K562 (cell line): ENCODE data around the gene IQCC. TPM values are rescaled to one million over a fixed set of nuclear protein-coding genes. Genes with fewer than 3 reads are reported as not detected.

Source experiments
- ATF1 ChIP-seq, 2 experiments: fragments of 450-650 bp in 1 of 2; IDR thresholded peaks; 2 replicates each; pipeline ENCODE4 v1.6.1; 2016; ENCODE audit warnings: missing compliant biosample characterization in 1 of 2, missing genetic modification characterization in 1 of 2
- BCL6 ChIP-seq: fragments of 250-450 bp; sonication (Bioruptor Pico); IDR thresholded peaks from 2 replicates; pipeline ENCODE4 v1.4.0; 2020
- DPF2 ChIP-seq: fragments of 450-650 bp; IDR thresholded peaks from 2 replicates; pipeline ENCODE4 v1.6.1; 2016
- GABPA ChIP-seq: fragments of 200-800 bp; sonication (Bioruptor generic); conservative IDR thresholded peaks from 2 replicates; pipeline ENCODE4 v1.6.1; 2016; ENCODE audit warnings: low read depth, missing genetic modification characterization, missing compliant biosample characterization
- GATAD2B ChIP-seq: fragments of 450-650 bp; IDR thresholded peaks from 2 replicates; pipeline ENCODE4 v1.6.1; 2017; ENCODE audit warnings: mild to moderate bottlenecking, borderline replicate concordance
- HIVEP1 ChIP-seq: fragments of 250-450 bp; sonication (Bioruptor Pico); IDR thresholded peaks from 2 replicates; pipeline ENCODE4 v1.4.0; 2020; ENCODE audit warnings: mild to moderate bottlenecking
- MCM2 ChIP-seq: fragments of 450-650 bp; IDR thresholded peaks from 2 replicates; pipeline ENCODE4 v1.6.1; 2017; ENCODE audit warnings: low read depth, mild to moderate bottlenecking
- NFIX ChIP-seq: fragments of 250-450 bp; sonication (Bioruptor Pico); IDR thresholded peaks from 2 replicates; pipeline ENCODE4 v1.4.0; 2020; ENCODE audit warnings: low read depth, mild to moderate bottlenecking, moderate library complexity
- NFXL1 ChIP-seq: fragments of 450-650 bp; formaldehyde crosslinking; IDR thresholded peaks from 2 replicates; pipeline ENCODE4 v1.4.0; 2021; ENCODE audit warnings: mild to moderate bottlenecking
- NUFIP1 ChIP-seq: fragments of 450-650 bp; IDR thresholded peaks from 2 replicates; pipeline ENCODE4 v1.6.1; 2018; ENCODE audit not compliant: partially characterized antibody
- POLR2AphosphoS2 ChIP-seq: IDR thresholded peaks from 2 replicates; pipeline ENCODE4 v1.6.1; 2012; ENCODE audit warnings: low read length, improper control_type of control experiment
- RAD51 ChIP-seq: fragments of 450-650 bp; IDR thresholded peaks from 2 replicates; pipeline ENCODE4 v1.7.1; 2016; ENCODE audit warnings: low read depth, mild to moderate bottlenecking, borderline replicate concordance
- RBBP5 ChIP-seq: fragments of 200-600 bp; sonication (generic); IDR thresholded peaks from 2 replicates; pipeline ENCODE4 v1.6.1; 2012; ENCODE audit warnings: borderline replicate concordance, mild to moderate bottlenecking, low read length, control low read depth, inconsistent platforms; ENCODE audit not compliant: insufficient read depth, poor library complexity, severe bottlenecking
- RBFOX2 ChIP-seq: fragments of 200-400 bp; formaldehyde crosslinking; IDR thresholded peaks from 2 replicates; pipeline ENCODE4 v1.6.1; 2017; ENCODE audit warnings: low read depth, mild to moderate bottlenecking, low read length, moderate library complexity
- SREBF2 ChIP-seq: sonication (generic); formaldehyde crosslinking; IDR thresholded peaks from 2 replicates; pipeline ENCODE4 v1.4.0; 2020; ENCODE audit warnings: mild to moderate bottlenecking, missing genetic modification reagents
- ZNF79 ChIP-seq: fragments of 250-450 bp; sonication (Bioruptor Pico); IDR thresholded peaks from 2 replicates; pipeline ENCODE4 v1.4.0; 2020; ENCODE audit warnings: low read depth, mild to moderate bottlenecking, moderate library complexity
- polyA plus RNA-seq, 8 experiments: library from polyadenylated mRNA; depleted of rRNA in 4 of 8; stranded (reverse) in 5 of 8; unstranded in 3 of 8; fragments of >200 nt; fragmentation: Nextera tagmentation in 2 of 8; fragmentation: Illumina TruSeq in 1 of 8; extraction: Ambion mirVana in 2 of 8; extraction: Trizol in 1 of 8; gene quantifications; 2 replicates each; pipeline versions ENCODE4 v1.2.1 to v1.2.3, GENCODE V29; 2011 to 2014; ENCODE audit warnings: inconsistent platforms in 1 of 8, missing spikeins in 1 of 8
- total RNA-seq, 7 experiments: library from RNA; depleted of rRNA in 6 of 7; stranded (reverse); fragments of >200 nt in 6 of 7; fragmentation: Illumina TruSeq in 2 of 7; extraction: Trizol in 2 of 7; gene quantifications; 2 replicates each; pipeline versions ENCODE4 v1.2.1 to v1.2.3, GENCODE V29; 2011 to 2021; ENCODE audit warnings: low replicate concordance in 1 of 7
- TF ChIP-seq, protein P1 (sequence below): fragments of 250-450 bp; sonication (Bioruptor Pico); IDR thresholded peaks from 2 replicates; pipeline ENCODE4 v1.4.0; 2020; ENCODE audit warnings: borderline replicate concordance
- TF ChIP-seq, protein P2 (sequence below): fragments of 450-650 bp; IDR thresholded peaks from 2 replicates; pipeline ENCODE4 v1.6.1; 2016; ENCODE audit warnings: missing biosample characterization, missing genetic modification characterization
- TF ChIP-seq, protein P3 (sequence below), 2 experiments: IDR thresholded peaks in 1 of 2; conservative IDR thresholded peaks in 1 of 2; 2 replicates each; pipeline ENCODE4 v1.6.1; 2016; ENCODE audit warnings: low read depth in 2 of 2, mild to moderate bottlenecking in 1 of 2, missing compliant biosample characterization in 1 of 2, missing genetic modification characterization in 1 of 2, moderate library complexity in 1 of 2
- TF ChIP-seq, protein P4 (sequence below): sonication (generic); formaldehyde crosslinking; IDR thresholded peaks from 2 replicates; pipeline ENCODE4 v1.4.0; 2020; ENCODE audit warnings: mild to moderate bottlenecking, missing genetic modification reagents

The IQCC gene
- total and polyA plus RNA-seq, 9 of the 15 experiments (the other 6 are each of a cell fraction or from before 2014, with no cell fraction given), result 8.1 to 16.5 (median 10.7) TPM

DNA sequence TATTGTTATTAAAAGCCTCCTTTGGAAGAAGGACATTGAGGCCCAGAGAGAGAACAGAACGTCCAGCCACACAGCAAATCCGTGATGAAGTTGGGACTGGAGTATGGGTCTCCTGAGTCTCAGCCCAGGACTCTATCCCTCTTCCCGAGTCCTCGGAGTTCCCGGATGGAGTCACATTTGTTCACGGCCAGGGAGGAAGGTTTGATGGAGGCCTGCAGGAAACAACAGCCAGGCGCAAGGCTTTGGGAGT lies 26.4 kb upstream of the IQCC start (continued):
- TF ChIP-seq NFXL1 (no peak; the same call in 1 of the 2 replicates), RBBP5 (no peak), RAD51 (no peak), NUFIP1 (no peak), BCL6 (CRISPR knock-in tag) (0 out of 2 replicates have a peak, but pooled peaks have one; percentile 54), GABPA (tag) (no peak), DPF2 (no peak), ZNF79 (no peak), GATAD2B (no peak), MCM2 (no peak), ATF1 (CRISPR knock-in tag; IDR thresholded peaks at IDR 0.05) (no peak), ATF1 (tag; IDR thresholded peaks at IDR 0.05) (no peak), SREBF2 (CRISPR knock-in tag) (no peak), NFIX (CRISPR knock-in tag) (no peak), HIVEP1 (CRISPR knock-in tag) (peak; percentile 66; the same call in 1 of the 2 replicates), RBFOX2 (no peak), POLR2AphosphoS2 (no peak)
- TF ChIP-seq, protein P1, sequence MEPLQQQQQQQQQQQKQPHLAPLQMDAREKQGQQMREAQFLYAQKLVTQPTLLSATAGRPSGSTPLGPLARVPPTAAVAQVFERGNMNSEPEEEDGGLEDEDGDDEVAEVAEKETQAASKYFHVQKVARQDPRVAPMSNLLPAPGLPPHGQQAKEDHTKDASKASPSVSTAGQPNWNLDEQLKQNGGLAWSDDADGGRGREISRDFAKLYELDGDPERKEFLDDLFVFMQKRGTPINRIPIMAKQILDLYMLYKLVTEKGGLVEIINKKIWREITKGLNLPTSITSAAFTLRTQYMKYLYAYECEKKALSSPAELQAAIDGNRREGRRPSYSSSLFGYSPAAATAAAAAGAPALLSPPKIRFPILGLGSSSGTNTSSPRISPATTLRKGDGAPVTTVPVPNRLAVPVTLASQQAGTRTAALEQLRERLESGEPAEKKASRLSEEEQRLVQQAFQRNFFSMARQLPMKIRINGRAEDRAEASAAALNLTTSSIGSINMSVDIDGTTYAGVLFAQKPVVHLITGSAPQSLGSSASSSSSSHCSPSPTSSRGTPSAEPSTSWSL (CRISPR knock-in tag), result no peak
- TF ChIP-seq, protein P2, sequence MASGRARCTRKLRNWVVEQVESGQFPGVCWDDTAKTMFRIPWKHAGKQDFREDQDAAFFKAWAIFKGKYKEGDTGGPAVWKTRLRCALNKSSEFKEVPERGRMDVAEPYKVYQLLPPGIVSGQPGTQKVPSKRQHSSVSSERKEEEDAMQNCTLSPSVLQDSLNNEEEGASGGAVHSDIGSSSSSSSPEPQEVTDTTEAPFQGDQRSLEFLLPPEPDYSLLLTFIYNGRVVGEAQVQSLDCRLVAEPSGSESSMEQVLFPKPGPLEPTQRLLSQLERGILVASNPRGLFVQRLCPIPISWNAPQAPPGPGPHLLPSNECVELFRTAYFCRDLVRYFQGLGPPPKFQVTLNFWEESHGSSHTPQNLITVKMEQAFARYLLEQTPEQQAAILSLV (tag), result no peak
- TF ChIP-seq, protein P3, sequence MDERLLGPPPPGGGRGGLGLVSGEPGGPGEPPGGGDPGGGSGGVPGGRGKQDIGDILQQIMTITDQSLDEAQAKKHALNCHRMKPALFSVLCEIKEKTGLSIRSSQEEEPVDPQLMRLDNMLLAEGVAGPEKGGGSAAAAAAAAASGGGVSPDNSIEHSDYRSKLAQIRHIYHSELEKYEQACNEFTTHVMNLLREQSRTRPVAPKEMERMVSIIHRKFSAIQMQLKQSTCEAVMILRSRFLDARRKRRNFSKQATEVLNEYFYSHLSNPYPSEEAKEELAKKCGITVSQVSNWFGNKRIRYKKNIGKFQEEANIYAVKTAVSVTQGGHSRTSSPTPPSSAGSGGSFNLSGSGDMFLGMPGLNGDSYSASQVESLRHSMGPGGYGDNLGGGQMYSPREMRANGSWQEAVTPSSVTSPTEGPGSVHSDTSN (CRISPR knock-in tag; IDR thresholded peaks at IDR 0.05; ENCODE audit: low read depth), result no peak
- TF ChIP-seq, protein P3 (tag; conservative IDR thresholded peaks at IDR 0.05; ENCODE audit: low read depth), result no peak; the same call in 1 of the 2 replicates
- TF ChIP-seq, protein P4, sequence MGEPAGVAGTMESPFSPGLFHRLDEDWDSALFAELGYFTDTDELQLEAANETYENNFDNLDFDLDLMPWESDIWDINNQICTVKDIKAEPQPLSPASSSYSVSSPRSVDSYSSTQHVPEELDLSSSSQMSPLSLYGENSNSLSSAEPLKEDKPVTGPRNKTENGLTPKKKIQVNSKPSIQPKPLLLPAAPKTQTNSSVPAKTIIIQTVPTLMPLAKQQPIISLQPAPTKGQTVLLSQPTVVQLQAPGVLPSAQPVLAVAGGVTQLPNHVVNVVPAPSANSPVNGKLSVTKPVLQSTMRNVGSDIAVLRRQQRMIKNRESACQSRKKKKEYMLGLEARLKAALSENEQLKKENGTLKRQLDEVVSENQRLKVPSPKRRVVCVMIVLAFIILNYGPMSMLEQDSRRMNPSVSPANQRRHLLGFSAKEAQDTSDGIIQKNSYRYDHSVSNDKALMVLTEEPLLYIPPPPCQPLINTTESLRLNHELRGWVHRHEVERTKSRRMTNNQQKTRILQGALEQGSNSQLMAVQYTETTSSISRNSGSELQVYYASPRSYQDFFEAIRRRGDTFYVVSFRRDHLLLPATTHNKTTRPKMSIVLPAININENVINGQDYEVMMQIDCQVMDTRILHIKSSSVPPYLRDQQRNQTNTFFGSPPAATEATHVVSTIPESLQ (CRISPR knock-in tag), result no peak
